Upper lobe of right lung (tissue), 1 donor: ENCODE measurements around the gene FRMD3. TPM values are rescaled to one million over a fixed set of nuclear protein-coding genes. Genes with fewer than 3 reads are reported as not detected.

Experiments
- ATAC-seq: fragments of 200-7000 bp; cut with Tn5 transposase; one replicate; pipeline ENCODE4 v1.9.1; 2020; ENCODE audit warnings: mild to moderate bottlenecking, moderate library complexity
- DNase-seq: peaks from one replicate; pipeline ENCODE4 v3.0.0-alpha.2; 2020
- H3K27ac ChIP-seq: fragments of 200-600 bp; one replicate; pipeline ENCODE4 v1.8.0; 2022
- H3K27me3 ChIP-seq: fragments of 200-600 bp; one replicate; pipeline ENCODE4 v1.8.0; 2022; ENCODE audit warnings: mild to moderate bottlenecking
- H3K36me3 ChIP-seq: fragments of 200-600 bp; one replicate; pipeline ENCODE4 v1.8.0; 2022
- H3K4me1 ChIP-seq: fragments of 200-600 bp; one replicate; pipeline ENCODE4 v1.8.0; 2022
- H3K4me3 ChIP-seq: fragments of 200-600 bp; one replicate; pipeline ENCODE4 v1.8.0; 2022; ENCODE audit warnings: mild to moderate bottlenecking
- H3K9me3 ChIP-seq: fragments of 200-600 bp; one replicate; pipeline ENCODE4 v1.8.0; 2022
- intact Hi-C: fragments of 100-400 bp; cut with DNase I; formaldehyde crosslinking; loops from one replicate; pipeline ENCODE4 v1.11.0; 2022
- total RNA-seq: library from RNA; stranded (reverse); fragmentation: NEBNext Ultra II Directional; extraction: Animal tissue kit (Norgen Biotek cat#: 25700); gene quantifications from one replicate; pipeline ENCODE4 v1.2.1, GENCODE V29; 2021
- TF ChIP-seq, protein P1 (sequence below): fragments of 200-600 bp; IDR thresholded peaks from one replicate; pipeline ENCODE4 v1.8.0; 2022; ENCODE audit warnings: antibody characterized with exemption
- donor health status: DM: no; HTN: yes; CAD: no; lungs with severe emphysema.

FRMD3 gene
- total RNA-seq, 1 donor from 2014 or later = 10.8 TPM

DNA sequence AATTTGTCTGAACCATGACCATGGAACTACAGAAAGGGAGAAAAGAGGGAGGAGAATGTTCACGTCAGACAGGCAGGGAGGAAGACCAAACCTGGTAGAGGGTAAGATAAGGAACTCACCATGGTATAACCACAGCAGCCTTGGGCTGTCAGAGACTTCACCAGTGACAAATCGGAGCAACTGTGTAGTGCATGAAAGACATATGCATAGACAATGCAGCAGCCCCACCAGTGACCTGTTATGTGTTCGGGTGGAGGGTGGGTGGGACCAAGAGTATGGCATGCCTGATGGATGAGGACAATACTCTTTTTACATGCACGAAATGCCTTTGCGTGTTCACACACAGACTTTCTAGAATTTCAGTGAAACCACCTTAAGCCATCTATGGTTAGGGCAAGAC is 253.5 kb downstream of the FRMD3 start:
- Histone ChIP-seq H3K36me3 (no peaks in the 10 kb centered on the region), H3K4me1 (peaks cover 16% of the 10 kb centered on the region), H3K4me3 (no peak overlapping the region), H3K27me3 (no peaks in the 10 kb centered on the region), H3K27ac (no peak overlapping the region), H3K9me3 (no peaks in the 10 kb centered on the region)
- TF ChIP-seq, protein P1, sequence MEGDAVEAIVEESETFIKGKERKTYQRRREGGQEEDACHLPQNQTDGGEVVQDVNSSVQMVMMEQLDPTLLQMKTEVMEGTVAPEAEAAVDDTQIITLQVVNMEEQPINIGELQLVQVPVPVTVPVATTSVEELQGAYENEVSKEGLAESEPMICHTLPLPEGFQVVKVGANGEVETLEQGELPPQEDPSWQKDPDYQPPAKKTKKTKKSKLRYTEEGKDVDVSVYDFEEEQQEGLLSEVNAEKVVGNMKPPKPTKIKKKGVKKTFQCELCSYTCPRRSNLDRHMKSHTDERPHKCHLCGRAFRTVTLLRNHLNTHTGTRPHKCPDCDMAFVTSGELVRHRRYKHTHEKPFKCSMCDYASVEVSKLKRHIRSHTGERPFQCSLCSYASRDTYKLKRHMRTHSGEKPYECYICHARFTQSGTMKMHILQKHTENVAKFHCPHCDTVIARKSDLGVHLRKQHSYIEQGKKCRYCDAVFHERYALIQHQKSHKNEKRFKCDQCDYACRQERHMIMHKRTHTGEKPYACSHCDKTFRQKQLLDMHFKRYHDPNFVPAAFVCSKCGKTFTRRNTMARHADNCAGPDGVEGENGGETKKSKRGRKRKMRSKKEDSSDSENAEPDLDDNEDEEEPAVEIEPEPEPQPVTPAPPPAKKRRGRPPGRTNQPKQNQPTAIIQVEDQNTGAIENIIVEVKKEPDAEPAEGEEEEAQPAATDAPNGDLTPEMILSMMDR = no peak
- intact Hi-C loops = no loop called here
- no peak for ATAC-seq
- no peak for DNase-seq

DNA sequence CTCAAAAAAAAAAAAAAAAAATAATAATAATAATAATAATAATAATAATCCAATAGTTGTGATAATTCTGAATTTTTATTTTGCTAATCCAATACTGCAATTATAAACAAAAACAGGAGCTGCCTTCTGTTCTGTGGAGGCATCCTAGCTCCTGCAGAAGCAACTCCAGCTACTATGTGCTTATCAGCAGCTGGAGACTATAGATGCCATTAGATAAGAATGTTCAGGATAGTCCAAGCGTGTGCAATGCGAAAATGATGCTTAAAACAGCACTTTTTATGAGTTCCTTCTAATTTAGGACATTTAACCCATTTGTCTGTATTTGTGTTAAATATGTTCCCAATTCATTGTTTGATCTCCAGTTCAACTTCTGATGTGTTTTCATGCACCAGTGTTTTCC is 254.7 kb downstream of the FRMD3 start:
- H3K27me3 ChIP-seq = no peaks in the 10 kb centered on the region
- no peak overlapping the region for H3K27ac ChIP-seq
- no peak overlapping the region for H3K4me3 ChIP-seq
- ATAC-seq (no peak), DNase-seq (no peak)
- H3K4me1 ChIP-seq = peaks cover 16% of the 10 kb centered on the region
- TF ChIP-seq, protein P1 = no peak
- no peaks in the 10 kb centered on the region for H3K36me3 ChIP-seq
- no peaks in the 10 kb centered on the region for H3K9me3 ChIP-seq
- intact Hi-C loops = no loop called here

DNA sequence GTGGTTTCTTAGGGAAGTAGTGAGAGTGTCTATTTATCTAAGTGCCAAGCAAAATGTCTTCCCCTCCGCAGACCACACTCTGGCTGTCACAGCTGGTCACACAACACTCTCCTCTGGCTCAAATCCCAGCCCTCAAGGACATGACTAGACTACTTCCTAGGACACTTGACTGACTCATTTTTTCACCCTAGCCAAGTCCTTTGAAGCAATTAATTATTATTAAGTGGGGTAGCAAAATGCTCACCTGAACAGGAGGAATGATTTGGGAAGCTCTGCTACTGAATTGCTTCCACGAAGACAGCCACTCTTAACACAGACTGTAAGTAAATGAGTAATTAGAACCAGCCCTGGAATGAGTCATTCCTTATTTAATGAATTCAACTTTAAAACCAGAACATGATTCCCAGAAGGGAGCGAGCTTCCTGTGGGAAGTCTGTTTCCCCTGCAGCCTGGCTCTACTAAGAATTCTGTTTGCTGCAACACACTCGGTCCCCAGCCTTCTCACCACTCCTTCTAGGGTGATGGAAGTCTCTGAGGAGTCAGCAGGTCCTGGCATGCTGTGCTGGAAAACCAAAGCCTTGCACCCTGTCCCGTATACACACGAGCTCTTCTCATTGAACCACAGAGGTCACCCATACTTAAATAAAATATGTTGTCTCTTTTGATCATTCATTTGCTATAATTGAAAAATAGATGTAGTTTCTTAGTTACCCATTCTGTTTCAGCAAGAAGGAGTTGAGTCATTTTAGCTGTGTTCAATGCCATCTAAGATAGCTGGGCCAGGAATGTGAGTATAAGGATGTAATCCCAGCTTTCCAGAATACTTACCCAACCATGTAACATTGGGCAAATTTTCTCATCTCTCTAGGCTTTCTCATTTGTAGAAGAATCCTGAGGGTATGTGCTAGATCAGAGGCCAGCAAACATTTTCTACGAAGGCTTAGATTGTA is 256.6 kb downstream of the FRMD3 start:
- H3K27me3 ChIP-seq = no peaks in the 10 kb centered on the region
- ATAC-seq (peak; percentile 83), DNase-seq (no peak)
- H3K9me3 ChIP-seq = no peaks in the 10 kb centered on the region
- no peaks in the 10 kb centered on the region for H3K36me3 ChIP-seq
- peak overlapping the region; percentile 58 for H3K27ac ChIP-seq
- H3K4me1 ChIP-seq = peaks cover 16% of the 10 kb centered on the region
- intact Hi-C loops = no loop called here
- H3K4me3 ChIP-seq = no peak overlapping the region
- TF ChIP-seq, protein P1 = no peak

DNA sequence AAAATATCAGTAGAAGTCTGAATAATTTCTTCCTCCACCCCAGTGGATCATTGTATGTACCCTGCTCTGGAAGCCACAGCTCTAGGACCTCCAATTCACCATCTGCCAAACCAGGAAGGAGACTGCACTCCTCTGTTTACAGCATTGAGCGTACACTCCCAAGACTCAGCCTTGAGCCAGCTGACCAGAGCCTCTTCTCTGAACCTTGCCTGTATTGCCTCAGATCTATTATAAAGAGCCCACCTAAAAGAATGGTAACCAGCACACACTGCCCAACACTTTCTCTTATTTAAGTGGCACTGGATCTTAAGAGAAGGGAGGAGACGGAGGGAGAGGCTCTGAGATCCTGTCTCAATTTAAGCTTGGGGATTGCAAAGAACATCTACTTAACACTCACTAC is 257.4 kb downstream of the FRMD3 start:
- Histone ChIP-seq H3K27ac (peak overlapping the region; percentile 58), H3K36me3 (no peaks in the 10 kb centered on the region), H3K9me3 (no peaks in the 10 kb centered on the region), H3K4me3 (no peak overlapping the region), H3K4me1 (peaks cover 16% of the 10 kb centered on the region), H3K27me3 (no peaks in the 10 kb centered on the region)
- DNase-seq (no peak), ATAC-seq (peak; percentile 32)
- TF ChIP-seq, protein P1 = no peak
- intact Hi-C loops = no loop called here

DNA sequence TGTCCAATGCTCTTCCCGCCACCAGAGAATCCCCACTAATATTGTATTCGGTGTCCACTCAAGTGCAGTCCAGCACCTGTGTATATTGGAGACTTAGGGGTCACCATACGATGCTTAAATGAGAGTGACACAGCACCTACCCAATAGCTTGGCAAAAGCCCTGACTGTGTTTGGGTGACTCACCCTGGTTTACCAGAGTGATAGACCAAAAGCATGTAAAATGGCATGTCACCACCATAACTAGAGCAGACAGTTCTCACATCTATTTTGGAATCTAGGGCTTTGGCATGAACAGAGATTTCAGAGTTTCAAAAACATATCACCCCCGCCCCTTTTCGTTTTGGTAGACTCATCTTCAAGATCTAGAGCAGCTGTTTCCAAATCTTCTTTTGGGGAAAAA is 257.9 kb downstream of the FRMD3 start:
- ATAC-seq (peak; percentile 29), DNase-seq (no peak)
- intact Hi-C loops = no loop called here
- H3K9me3 ChIP-seq = no peaks in the 10 kb centered on the region
- no peaks in the 10 kb centered on the region for H3K36me3 ChIP-seq
- H3K4me3 ChIP-seq = no peak overlapping the region
- H3K27ac ChIP-seq = no peak overlapping the region
- H3K4me1 ChIP-seq = peaks cover 16% of the 10 kb centered on the region
- H3K27me3 ChIP-seq = no peaks in the 10 kb centered on the region
- TF ChIP-seq, protein P1 = no peak
